Endometrial microvascular endothelial cells (primary cell): ENCODE measurements around the gene SSX2B. TPM values are rescaled to one million over a fixed set of nuclear protein-coding genes. Genes with fewer than 3 reads are reported as not detected.
"Not testable (repeated sequence)": the region's sequence is repeated elsewhere in the genome, so short reads cannot be mapped to it uniquely, and the experiment has no call there.

ENCODE experiments used
- in situ Hi-C: cut with HindIII; loops from 2 replicates; pipeline ENCODE4 v1.10.0; 2017; ENCODE audit warnings: low sequenced_read_pairs, low pct_unique_long_range_greater_than_20kb; ENCODE audit errors: inconsistent ontology term
- total RNA-seq: library from RNA; depleted of rRNA; stranded (reverse); fragments of >200 nt; gene quantifications from one replicate; pipeline ENCODE4 v1.2.3, GENCODE V29; 2015; ENCODE audit errors: inconsistent ontology term

The SSX2B gene
- total RNA-seq, result not detected

- in situ Hi-C loops, result not testable (repeated sequence)
Observed at GRCh38 chrX:52750952-52751351, at the start of gene SSX2B. SSX2B (plus strand) TSS chrX:52751252; CDS start chrX:52752681, 1,429 bp downstream.

GRCh38 chrX:52707078-52707477, 44.0 kb upstream of the SSX2B start, which contains the start of gene SSX2:
SSX2 (minus strand) TSS chrX:52707178; CDS start chrX:52705749, 1,429 bp downstream.
- in situ Hi-C loops, result not testable (repeated sequence)

- in situ Hi-C loops, result not testable (repeated sequence)
Observed at GRCh38 chrX:52765983-52766382, 14.9 kb downstream of the SSX2B start.

- in situ Hi-C loops, result not testable (repeated sequence)
Observed at GRCh38 chrX:52773504-52773903, 22.5 kb downstream of the SSX2B start.

- in situ Hi-C loops, result not testable (repeated sequence)
Observed at GRCh38 chrX:52797327-52797726, 46.3 kb downstream of the SSX2B start, which contains the start of gene SPANXN5. SPANXN5 (minus strand) TSS chrX:52797427; CDS start chrX:52797348, 79 bp downstream.

GRCh38 chrX:52804876-52805275, 53.8 kb downstream of the SSX2B start:
- in situ Hi-C loops, result not testable (repeated sequence)

Other genes with a start within 250 kb of the SSX2B start
- not detected for gene XAGE1B, start 234.2 kb upstream of the SSX2B start, total RNA-seq
- gene SSX7, start 96.4 kb upstream of the SSX2B start, total RNA-seq, result not detected
- gene SSX2, start 44.1 kb upstream of the SSX2B start, total RNA-seq, result not detected
- gene SPANXN5, start 46.2 kb downstream of the SSX2B start, total RNA-seq, result not detected
- gene XAGE5, start 60.0 kb downstream of the SSX2B start, total RNA-seq, result not detected
- not detected for gene XAGE3, start 116.8 kb downstream of the SSX2B start, total RNA-seq
- gene FAM156B, start 146.1 kb downstream of the SSX2B start, total RNA-seq, result 16.4 TPM
- gene FAM156A, start 207.3 kb downstream of the SSX2B start, total RNA-seq, result 6.1 TPM